Choroid plexus epithelial cell (primary cell): ENCODE data around the gene RIMBP2.

Experiments
- DNase-seq: peaks from one replicate; pipeline ENCODE4 v3.0.0-alpha.2; 2010; ENCODE audit warnings: low read depth
- H3K4me3 ChIP-seq: 2 replicates; pipeline ENCODE4 v1.5.1; 2011; ENCODE audit warnings: low read depth, mild to moderate bottlenecking, control low read depth, low read length, moderate library complexity
- TF ChIP-seq, protein P1 (sequence below): conservative IDR thresholded peaks from 2 replicates; pipeline ENCODE4 v1.5.1; 2011; ENCODE audit warnings: low read depth, mild to moderate bottlenecking, control low read depth, inconsistent platforms, low read length, moderate library complexity

Gene RIMBP2, protein sequence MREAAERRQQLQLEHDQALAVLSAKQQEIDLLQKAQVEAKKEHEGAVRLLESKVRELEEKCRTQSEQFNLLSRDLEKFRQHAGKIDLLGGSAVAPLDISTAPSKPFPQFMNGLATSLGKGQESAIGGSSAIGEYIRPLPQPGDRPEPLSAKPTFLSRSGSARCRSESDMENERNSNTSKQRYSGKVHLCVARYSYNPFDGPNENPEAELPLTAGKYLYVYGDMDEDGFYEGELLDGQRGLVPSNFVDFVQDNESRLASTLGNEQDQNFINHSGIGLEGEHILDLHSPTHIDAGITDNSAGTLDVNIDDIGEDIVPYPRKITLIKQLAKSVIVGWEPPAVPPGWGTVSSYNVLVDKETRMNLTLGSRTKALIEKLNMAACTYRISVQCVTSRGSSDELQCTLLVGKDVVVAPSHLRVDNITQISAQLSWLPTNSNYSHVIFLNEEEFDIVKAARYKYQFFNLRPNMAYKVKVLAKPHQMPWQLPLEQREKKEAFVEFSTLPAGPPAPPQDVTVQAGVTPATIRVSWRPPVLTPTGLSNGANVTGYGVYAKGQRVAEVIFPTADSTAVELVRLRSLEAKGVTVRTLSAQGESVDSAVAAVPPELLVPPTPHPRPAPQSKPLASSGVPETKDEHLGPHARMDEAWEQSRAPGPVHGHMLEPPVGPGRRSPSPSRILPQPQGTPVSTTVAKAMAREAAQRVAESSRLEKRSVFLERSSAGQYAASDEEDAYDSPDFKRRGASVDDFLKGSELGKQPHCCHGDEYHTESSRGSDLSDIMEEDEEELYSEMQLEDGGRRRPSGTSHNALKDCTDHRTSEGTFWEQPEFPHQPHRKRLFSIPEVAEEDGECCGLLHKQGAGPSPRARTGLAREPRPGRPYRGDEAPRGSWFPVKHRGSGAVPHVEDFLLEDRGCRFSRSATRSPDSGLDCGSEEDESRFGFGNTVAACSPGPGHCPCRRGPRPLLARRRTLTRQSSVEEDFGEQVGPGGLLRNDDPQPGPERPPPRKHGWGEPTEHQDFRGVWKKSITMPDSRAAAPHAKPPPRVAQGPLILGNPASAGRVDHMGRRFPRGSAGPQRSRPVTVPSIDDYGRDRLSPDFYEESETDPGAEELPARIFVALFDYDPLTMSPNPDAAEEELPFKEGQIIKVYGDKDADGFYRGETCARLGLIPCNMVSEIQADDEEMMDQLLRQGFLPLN (N-terminal part only)

DNA sequence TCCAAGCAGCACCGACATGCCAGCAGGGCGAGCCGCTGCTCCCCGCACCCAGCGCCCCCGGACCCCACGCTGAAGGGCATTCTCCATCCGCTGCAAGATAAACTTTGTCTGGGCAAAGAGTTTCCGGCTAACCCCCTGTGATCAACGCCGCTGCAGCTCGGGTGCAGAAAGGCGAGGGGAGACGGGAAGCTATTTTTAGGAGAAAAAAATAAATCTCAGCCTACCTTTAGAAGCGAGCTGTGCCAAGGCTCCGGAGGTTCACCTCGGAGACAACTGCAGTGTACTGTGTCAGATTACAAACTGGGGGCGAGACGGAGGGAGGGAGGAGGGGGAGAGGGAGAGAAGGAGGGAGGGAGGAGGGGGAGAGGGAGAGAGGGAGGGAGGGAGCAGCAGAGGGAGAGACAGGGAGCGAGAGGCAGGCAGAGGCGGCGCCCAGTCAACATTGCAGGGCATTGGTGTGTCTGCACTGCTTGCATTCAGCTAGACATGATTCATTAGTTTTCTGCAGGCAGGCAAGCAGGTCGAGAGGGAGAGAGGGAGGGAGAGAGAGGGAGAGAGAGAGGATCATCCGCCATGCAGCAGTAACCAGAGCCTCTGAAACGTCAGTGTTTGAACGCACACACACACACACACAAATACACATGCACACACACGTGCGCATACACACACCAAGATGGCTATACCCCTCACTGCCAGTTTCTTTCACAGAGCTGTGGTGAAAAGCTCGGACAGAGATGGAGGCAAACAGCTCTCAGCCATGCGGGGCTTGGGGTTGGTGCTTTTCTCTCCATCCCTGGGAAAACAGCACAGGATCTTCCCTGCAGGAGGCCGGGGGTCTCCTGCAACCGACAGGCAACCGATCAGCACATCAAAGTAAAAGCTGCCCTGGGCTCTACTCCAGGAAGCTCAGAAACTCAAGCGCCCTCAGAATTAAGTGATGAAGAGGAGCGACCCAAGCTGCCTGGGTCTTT, at the start of gene RIMBP2:
TSS of gene RIMBP2 (minus strand) at position 302 of the 971 bp plus-strand sequence. CDS start 237,286 bp downstream, outside the sequence.
- TF ChIP-seq, protein P1, sequence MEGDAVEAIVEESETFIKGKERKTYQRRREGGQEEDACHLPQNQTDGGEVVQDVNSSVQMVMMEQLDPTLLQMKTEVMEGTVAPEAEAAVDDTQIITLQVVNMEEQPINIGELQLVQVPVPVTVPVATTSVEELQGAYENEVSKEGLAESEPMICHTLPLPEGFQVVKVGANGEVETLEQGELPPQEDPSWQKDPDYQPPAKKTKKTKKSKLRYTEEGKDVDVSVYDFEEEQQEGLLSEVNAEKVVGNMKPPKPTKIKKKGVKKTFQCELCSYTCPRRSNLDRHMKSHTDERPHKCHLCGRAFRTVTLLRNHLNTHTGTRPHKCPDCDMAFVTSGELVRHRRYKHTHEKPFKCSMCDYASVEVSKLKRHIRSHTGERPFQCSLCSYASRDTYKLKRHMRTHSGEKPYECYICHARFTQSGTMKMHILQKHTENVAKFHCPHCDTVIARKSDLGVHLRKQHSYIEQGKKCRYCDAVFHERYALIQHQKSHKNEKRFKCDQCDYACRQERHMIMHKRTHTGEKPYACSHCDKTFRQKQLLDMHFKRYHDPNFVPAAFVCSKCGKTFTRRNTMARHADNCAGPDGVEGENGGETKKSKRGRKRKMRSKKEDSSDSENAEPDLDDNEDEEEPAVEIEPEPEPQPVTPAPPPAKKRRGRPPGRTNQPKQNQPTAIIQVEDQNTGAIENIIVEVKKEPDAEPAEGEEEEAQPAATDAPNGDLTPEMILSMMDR: no peak
- no peak within 1 kb of the TSS for H3K4me3 ChIP-seq
- peak; percentile 45 for DNase-seq

DNA sequence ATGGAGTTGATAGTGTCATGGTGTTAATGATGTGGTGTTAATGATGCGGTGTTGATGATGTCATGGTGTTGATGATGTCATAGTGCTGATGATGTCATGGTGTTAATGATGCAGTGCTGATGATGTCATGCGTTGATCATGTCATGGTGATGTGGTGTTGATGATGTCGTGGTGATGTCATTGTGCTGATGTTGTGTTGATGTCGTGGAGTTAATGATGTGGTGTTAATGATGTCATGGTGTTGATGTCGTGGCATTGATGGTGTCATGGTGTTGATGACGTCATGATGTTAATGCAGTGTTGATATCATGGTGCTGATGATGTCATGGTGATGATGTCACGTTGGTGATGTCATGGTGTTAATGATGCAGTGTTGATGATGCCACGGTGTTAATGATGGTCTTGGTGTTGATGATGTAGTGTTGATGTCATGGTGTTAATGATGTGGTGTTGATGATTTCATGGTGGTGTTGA, 49.1 kb upstream of the RIMBP2 start:
- DNase-seq: peak; percentile 6
- no peak overlapping the region for H3K4me3 ChIP-seq
- TF ChIP-seq, protein P1: no peak

DNA sequence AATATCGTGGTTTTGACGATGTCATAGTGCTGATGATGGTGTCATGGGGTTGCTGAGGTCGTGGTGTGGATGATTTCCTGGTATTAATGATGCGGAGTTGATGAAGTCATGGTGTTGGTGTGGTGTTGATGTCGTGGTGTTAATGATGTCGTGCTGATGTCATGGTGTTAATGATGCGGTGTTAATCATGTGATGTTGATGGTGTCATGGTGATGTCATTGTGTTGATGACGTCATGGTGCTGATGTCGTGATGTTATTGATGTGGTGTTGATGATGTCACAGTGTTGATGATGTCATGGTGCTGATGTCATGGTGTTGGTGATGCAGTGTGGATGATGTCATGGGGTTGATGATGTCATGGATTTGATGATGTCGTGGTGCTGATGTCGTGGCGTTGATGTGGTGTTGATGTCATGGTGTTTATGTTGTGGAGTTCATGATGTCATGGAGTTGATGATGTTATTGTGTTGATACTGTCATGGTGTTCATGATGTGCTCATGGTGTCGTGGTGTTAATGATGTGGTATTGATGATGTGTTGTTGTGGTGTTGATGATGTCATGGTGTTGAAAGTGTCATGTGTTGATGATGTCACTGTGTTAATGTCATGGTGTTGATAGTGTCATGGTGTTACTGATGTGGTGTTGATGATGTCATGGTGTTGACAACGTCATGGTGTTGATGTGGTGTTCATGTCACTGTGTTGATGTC, 48.5 kb upstream of the RIMBP2 start:
- DNase-seq: peak; percentile 22
- H3K4me3 ChIP-seq: no peak overlapping the region
- TF ChIP-seq, protein P1: no peak

DNA sequence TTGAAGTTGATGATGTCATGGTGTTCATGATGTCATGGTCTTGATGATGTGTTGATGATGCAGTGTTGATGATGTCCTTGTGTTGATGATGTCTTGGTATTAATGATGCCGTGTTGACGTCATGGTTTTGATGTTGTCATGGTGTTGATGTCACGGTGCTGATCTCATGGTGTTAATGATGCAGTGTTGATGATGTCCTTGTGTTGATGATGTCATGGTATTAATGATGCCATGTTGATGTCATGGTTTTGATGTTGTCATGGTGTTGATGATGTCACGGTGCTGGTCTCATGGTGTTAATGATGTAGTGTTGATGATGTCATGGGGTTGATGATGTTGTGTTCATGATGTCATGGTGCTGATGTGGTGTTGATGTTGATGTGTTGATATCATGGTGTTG, 48.0 kb upstream of the RIMBP2 start:
- TF ChIP-seq, protein P1: no peak
- no peak overlapping the region for H3K4me3 ChIP-seq
- no peak for DNase-seq

DNA sequence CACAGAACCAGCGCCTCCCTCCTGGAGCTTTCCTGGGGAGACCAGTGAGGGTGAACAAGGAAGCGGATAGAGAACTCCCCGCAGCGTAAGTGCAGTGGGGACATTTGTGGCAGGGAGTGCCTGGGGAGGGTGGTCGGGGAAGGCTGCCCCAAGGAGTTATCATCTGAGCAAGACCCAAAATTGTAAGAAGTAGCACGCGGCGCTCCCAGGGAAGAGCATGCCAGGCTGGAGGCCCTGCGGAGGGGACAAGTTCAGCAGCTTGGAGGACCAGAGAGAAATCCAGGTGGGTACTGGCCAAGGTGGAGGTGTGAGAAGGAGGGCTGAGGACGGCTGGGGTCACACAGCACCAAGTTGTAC, 46.2 kb upstream of the RIMBP2 start:
- TF ChIP-seq, protein P1: no peak
- no peak for DNase-seq
- no peak overlapping the region for H3K4me3 ChIP-seq
